ENCODE measurements around the gene CD44.

DNA sequence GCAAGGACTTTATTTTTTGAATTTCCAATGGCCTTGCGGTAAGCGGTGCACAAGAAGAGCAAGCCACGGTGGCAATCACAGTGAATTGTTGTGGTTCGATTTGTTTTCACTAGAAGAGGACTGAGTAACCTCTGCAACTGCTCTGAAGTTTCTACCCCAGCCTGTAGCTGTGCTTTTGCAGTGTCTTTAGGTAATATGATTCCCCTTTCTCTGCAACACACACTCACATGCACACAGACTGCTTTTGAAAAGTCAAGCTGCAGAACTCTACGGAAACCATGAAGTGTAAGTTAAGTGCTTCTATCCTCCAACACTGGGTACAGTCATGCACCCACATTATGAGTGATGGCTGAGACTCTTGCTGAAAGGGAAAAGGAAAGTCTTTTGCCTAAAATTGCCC is 38.4 kb downstream of the CD44 start:
- TF ChIP-seq, protein P1, sequence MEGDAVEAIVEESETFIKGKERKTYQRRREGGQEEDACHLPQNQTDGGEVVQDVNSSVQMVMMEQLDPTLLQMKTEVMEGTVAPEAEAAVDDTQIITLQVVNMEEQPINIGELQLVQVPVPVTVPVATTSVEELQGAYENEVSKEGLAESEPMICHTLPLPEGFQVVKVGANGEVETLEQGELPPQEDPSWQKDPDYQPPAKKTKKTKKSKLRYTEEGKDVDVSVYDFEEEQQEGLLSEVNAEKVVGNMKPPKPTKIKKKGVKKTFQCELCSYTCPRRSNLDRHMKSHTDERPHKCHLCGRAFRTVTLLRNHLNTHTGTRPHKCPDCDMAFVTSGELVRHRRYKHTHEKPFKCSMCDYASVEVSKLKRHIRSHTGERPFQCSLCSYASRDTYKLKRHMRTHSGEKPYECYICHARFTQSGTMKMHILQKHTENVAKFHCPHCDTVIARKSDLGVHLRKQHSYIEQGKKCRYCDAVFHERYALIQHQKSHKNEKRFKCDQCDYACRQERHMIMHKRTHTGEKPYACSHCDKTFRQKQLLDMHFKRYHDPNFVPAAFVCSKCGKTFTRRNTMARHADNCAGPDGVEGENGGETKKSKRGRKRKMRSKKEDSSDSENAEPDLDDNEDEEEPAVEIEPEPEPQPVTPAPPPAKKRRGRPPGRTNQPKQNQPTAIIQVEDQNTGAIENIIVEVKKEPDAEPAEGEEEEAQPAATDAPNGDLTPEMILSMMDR (IDR thresholded peaks at IDR 0.05; ENCODE audit: low read length) = no peak
- no peak for TF ChIP-seq EZH2 (IDR thresholded peaks at IDR 0.05; ENCODE audit: borderline replicate concordance, low read length)
